Mesodermal cell (in vitro differentiated cells): Measurements from ENCODE around the gene ARHGEF10L.
A peak's percentile ranks its signal among the peaks of the same experiment; 100 is the strongest.

Source experiments
- H3K27ac ChIP-seq: 2 replicates; pipeline ENCODE4 v1.7.0; 2013; ENCODE audit warnings: mild to moderate bottlenecking, low read depth, low read length, moderate library complexity; ENCODE audit not compliant: severe bottlenecking
- H3K36me3 ChIP-seq: 2 replicates; pipeline ENCODE4 v1.7.1; 2013; ENCODE audit warnings: mild to moderate bottlenecking, low read length, moderate library complexity; ENCODE audit not compliant: control insufficient read depth, insufficient read depth
- H3K4me1 ChIP-seq: one replicate; pipeline ENCODE4 v1.7.1; 2013; ENCODE audit warnings: mild to moderate bottlenecking, low read length; ENCODE audit not compliant: insufficient read depth, control insufficient read depth, poor library complexity, severe bottlenecking
- H3K4me3 ChIP-seq: 2 replicates; pipeline ENCODE4 v1.7.0; 2013; ENCODE audit warnings: low read length, control low read depth, mild to moderate bottlenecking; ENCODE audit not compliant: insufficient read depth, poor library complexity, severe bottlenecking; ENCODE audit errors: extremely low read depth
- H3K9me3 ChIP-seq: 2 replicates; pipeline ENCODE4 v1.7.1; 2013; ENCODE audit warnings: mild to moderate bottlenecking, low read length, moderate library complexity; ENCODE audit not compliant: control insufficient read depth
- WGBS, 2 experiments: methylation state at CpG; one replicate each; pipeline ENCODE4 v1.1.5; 2013; ENCODE audit warnings: missing lambda C conversion rate in 2 of 2; ENCODE audit not compliant: insufficient coverage in 2 of 2; 5-methylcytosine and 5-hydroxymethylcytosine counted together

Gene ARHGEF10L

DNA sequence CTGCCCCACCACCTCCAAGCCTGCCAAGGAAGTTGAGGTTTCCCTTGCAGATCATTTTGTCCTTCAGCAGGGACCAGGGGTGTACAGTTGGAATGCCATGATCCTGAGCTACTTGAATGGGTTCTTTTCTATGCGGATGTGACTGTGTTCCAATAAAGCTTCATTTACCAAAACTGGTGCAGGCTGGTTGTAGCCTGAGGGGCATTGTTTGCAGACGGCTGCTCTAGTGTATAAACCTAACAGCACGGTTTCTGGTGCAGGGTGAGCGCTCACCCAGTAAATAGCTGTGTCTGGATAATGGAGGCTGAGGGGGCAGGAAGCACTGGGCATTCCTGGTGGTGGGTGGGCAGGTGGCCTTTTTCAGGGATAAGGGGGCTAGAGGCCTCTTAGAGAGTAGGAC, 142.9 kb downstream of the ARHGEF10L start:
- Histone ChIP-seq H3K36me3 (peaks cover 10% of the 10 kb centered on the region), H3K9me3 (no peaks in the 10 kb centered on the region), H3K4me1 (peaks cover 7% of the 10 kb centered on the region), H3K27ac (no peak overlapping the region), H3K4me3 (no peak overlapping the region)
- 88 to 89% methylated on average over 4 of the region's 4 CpGs for WGBS, 2 experiments

DNA sequence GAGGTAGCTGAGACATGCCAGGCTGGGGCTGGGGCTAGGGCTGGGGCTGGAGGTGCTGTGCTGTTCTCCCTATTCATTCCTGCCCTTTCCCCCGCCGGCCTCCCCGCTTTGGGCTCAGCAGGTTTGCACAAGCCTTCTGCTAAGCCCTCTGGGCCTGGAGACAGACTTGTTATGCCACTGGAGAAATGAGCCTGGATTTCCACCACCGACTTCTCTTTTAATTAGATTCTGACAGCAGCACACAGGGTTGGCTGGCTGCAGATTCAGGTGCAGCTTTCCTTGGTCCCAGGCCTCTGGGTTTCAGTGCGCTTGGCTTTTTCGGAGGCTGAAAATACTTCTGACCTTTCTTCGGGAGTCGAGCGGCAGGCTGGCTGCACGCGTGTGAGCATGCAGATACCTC, 144.1 kb downstream of the ARHGEF10L start:
- Histone ChIP-seq H3K4me1 (peaks cover 7% of the 10 kb centered on the region), H3K4me3 (no peak overlapping the region), H3K36me3 (peaks cover 19% of the 10 kb centered on the region), H3K27ac (peak overlapping the region; percentile 23), H3K9me3 (no peaks in the 10 kb centered on the region)
- 88 to 96% methylated on average over 11 of the region's 11 CpGs for WGBS, 2 experiments

DNA sequence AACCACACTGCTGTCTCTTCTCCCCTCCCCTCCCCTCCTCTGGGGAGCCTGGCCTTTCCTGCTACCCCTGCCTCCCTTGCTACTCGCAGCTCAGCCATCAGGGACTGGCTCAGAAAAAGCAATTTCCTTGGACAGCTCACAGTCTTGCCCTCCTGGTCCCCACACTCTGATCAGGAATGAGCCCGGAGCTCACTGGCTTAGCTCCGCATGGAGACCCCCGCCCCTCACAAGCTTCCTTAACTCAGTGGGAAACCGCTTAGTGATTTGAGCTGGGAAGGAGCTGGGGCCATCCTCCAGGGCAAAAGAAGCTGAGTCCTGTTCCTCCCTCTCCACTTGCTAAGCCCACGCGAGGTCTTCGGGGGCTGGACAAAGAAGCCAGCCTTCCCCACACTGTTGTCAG, 145.3 kb downstream of the ARHGEF10L start:
- no peak overlapping the region for H3K27ac ChIP-seq
- no peak overlapping the region for H3K4me3 ChIP-seq
- H3K36me3 ChIP-seq: peaks cover 16% of the 10 kb centered on the region
- H3K4me1 ChIP-seq: peaks cover 7% of the 10 kb centered on the region
- no peaks in the 10 kb centered on the region for H3K9me3 ChIP-seq
- WGBS, 2 experiments: 61 to 68% methylated on average over 6 to 8 of the region's 8 CpGs

DNA sequence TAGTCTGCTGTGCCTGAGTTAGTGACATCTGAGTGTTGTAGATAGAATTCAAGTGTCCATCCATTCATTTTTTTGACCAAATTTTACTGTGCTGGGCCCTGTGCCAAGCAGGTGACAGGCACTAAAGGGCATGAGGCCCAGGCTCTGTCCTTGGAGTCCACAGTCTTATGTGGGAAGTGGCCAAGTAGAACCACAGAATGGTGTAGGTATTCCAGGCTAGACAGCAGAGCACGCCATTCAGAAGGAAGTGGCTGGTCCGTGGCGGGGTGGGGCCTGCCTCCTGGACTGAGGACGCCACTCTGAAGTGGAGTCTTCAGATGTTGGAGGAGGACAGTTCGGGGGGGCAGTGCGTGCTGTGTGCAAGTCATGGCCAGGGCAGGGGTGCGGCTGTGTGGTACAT, 146.8 kb downstream of the ARHGEF10L start:
- Histone ChIP-seq H3K9me3 (no peaks in the 10 kb centered on the region), H3K4me3 (no peak overlapping the region), H3K36me3 (peaks cover 21% of the 10 kb centered on the region), H3K4me1 (peaks cover 13% of the 10 kb centered on the region), H3K27ac (no peak overlapping the region)
- 100% methylated on average over 5 of the region's 7 CpGs for WGBS, 2 experiments

DNA sequence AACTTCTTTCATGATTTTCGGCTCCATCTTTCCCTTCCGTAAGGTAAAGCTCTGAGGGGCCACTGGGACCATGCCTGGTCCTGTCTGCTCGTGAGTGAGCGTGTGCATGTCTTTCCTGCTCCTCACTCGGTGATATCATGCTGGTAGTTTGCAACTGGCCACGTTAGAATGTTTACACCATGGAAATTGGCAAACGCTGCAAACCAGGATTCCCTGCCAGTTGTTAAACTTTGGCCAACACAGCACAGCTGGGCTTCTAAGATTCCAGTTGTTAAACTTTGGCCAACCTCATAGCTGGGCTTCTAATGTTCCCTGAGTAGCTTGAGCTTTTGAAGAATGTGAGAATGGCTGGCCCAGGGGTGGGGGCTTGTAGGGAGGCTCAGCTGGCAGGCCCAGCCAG, 147.6 kb downstream of the ARHGEF10L start:
- H3K9me3 ChIP-seq: no peaks in the 10 kb centered on the region
- H3K4me1 ChIP-seq: peaks cover 13% of the 10 kb centered on the region
- H3K27ac ChIP-seq: no peak overlapping the region
- 93 to 94% methylated on average over 7 of the region's 7 CpGs for WGBS, 2 experiments
- H3K4me3 ChIP-seq: no peak overlapping the region
- H3K36me3 ChIP-seq: peaks cover 26% of the 10 kb centered on the region

DNA sequence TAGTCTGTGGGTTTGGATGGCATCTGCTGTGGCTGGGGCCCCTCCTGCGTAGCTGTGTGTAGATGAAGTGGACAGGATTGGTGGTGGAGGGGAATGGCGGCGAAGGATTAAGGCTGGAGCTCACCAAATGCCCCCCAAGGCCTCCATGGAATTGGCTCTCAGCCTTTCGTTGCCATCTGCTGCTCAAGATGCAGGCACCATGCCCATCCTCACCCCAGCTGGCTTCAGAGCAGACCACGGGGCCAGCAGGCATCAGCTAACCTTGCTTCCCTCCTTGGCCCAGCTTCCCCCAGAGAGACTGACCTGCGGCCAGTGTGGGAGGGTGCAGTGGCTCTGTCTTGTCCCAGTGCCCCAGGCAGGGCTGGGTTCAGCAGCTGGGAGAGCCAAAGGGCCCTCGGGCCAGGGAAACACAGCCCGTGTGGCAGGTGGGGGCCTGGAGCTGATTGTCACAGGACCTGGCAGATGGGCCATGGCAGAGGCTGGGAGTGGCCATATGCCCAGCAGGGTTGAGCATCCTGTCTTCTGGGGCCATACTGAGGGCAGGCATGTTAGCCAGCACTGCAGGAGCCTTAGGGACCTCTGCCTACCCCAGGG, 148.8 kb downstream of the ARHGEF10L start:
- 94 to 96% methylated on average over 2 to 7 of the region's 8 CpGs for WGBS, 2 experiments
- H3K27ac ChIP-seq: no peak overlapping the region
- H3K36me3 ChIP-seq: peaks cover 27% of the 10 kb centered on the region
- H3K4me3 ChIP-seq: no peak overlapping the region
- peaks cover 13% of the 10 kb centered on the region for H3K4me1 ChIP-seq
- no peaks in the 10 kb centered on the region for H3K9me3 ChIP-seq

DNA sequence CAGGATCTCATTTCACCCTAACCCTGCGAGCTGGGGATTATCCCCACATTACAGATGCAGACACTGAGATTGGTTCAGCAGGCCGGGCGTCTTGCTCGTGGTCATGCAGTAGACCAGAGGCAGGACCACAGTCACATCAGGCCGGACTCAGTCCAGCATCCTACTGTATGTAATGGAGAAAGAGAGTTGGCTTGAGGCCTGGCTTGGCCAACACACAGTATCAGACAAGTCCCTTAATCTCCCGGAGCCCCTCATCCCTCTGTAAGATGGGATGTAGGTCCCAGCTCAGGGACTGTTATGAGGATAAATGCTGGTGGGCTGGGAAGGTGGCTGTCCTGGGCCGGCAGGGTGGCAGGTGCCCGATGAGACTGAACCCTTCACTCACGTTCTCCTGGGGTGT, 149.5 kb downstream of the ARHGEF10L start:
- Histone ChIP-seq H3K27ac (no peak overlapping the region), H3K9me3 (no peaks in the 10 kb centered on the region), H3K4me1 (peaks cover 13% of the 10 kb centered on the region), H3K36me3 (peaks cover 27% of the 10 kb centered on the region), H3K4me3 (no peak overlapping the region)
- 84 to 92% methylated on average over 3 to 6 of the region's 9 CpGs for WGBS, 2 experiments

DNA sequence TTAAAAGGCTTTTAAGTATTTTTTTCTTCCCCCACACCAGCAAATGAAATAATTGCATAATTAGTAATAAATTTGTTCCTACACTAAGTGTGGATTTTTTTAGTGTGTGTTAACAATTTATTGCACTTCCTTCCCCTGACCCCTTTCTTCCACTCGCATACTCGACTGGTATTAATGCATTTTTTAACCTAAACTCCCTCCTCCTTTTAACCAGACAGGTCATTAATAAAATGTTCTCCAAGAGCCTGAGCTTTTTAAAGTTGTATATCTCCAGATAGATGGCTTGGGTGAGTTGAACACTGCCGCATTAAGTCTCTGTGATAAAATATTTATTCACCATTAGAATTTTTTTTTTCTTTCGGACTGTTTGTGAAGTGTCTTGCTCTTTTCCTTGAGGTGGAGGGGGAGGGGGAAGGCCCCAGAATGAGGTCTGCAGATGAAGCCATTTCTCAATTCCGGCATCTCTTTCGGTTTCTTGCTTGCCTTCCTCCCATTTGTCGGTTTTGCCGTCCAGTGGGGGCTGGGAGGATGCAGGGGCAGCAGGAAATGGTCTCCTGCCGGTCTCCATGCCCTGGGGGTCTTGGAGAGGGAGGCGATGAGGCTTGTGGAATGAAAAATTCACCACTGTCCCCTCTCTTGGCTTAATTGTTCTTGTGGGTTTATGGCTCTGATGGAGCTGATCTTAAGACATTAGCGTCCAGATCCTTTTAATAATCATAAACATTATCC, 151.6 kb downstream of the ARHGEF10L start:
- Histone ChIP-seq H3K9me3 (no peaks in the 10 kb centered on the region), H3K27ac (no peak overlapping the region), H3K4me3 (no peak overlapping the region), H3K4me1 (peaks cover 7% of the 10 kb centered on the region), H3K36me3 (peaks cover 35% of the 10 kb centered on the region)
- 51% methylated on average over 4 of the region's 11 CpGs; no CpG with 5 or more reads in 1 of the 2 experiments for WGBS, 2 experiments

DNA sequence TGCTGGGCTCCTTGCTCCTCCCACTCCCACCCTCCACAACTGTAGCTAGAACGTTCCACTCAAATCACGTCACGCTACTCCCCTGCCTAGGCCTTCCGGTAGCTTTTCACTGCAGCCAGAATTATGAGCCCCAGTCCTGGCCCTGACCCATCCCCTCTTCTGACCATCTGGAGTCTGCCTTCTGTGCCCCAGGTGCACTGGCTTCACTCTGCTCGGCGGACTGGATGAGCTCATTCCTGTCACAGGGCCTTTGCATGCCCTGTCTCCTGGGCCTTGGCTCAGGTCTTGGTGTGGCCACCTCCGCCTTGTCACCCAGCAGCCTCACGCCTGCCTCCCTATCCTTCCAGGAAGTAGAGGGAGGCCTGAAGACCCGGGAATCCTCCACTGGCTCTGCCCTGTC, 153.1 kb downstream of the ARHGEF10L start:
- Histone ChIP-seq H3K4me1 (peaks cover 14% of the 10 kb centered on the region), H3K4me3 (no peak overlapping the region), H3K27ac (no peak overlapping the region), H3K36me3 (peaks cover 36% of the 10 kb centered on the region), H3K9me3 (no peaks in the 10 kb centered on the region)
- 72 to 88% methylated on average over 9 of the region's 9 CpGs for whole genome bisulfite sequencing, 2 experiments

DNA sequence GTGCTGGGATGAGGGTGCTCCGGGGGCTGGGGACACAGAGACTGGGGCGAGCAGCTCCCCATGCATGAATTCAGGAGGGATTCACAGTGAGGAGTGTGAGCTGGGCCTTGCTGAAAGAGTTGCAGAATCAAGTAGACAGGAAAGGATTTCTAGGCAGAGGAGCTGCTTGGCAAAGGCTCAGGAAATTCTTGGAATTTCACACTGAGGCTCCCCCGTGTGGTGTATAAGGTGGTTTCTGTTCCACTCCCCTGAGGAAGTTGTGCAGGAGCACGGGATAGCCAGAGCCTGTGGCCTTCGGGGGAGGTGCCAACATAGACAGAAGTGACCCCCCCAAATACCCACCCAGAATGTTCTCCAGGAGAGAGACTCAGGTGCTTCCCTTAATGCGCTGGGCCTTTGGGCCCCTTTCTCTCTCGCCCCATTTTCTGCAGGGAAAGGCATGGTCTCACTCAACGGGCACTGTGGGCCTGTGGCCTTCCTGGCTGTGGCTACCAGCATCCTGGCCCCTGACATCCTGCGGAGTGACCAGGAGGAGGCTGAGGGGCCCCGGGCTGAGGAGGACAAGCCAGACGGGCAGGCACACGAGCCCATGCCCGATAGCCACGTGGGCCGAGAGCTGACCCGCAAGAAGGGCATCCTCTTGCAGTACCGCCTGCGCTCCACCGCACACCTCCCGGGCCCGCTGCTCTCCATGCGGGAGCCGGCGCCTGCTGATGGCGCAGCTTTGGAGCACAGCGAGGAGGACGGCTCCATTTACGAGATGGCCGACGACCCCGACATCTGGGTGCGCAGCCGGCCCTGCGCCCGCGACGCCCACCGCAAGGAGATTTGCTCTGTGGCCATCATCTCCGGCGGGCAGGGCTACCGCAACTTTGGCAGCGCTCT, 157.2 kb downstream of the ARHGEF10L start:
- Histone ChIP-seq H3K4me1 (peaks cover 8% of the 10 kb centered on the region), H3K9me3 (no peaks in the 10 kb centered on the region), H3K4me3 (no peak overlapping the region), H3K27ac (peak overlapping the region; percentile 13), H3K36me3 (peaks cover 21% of the 10 kb centered on the region)
- WGBS, 2 experiments: 85 to 86% methylated on average over 32 to 42 of the region's 42 CpGs
